GM19328 (cell line): ENCODE data around the gene PSMB11.
"Not testable (repeated sequence)": the region's sequence is repeated elsewhere in the genome, so short reads cannot be mapped to it uniquely, and the experiment has no call there.

Source experiments
- ATAC-seq: cut with Tn5 transposase; IDR thresholded peaks from one replicate; pipeline ENCODE4 v1.9.1; 2021; ENCODE audit warnings: mild to moderate bottlenecking, moderate library complexity; ENCODE audit not compliant: unreplicated experiment

Gene PSMB11

GRCh38 chr14:23042162-23042965 lies at the start of gene PSMB11:
PSMB11 (plus strand) TSS chr14:23042212; CDS start chr14:23042226, 14 bp downstream.
- no peak for ATAC-seq

GRCh38 chr14:22993517-22993916 lies 48.5 kb upstream of the PSMB11 start:
- no peak for ATAC-seq

- no peak for ATAC-seq
These were observed 47.2 kb upstream of the PSMB11 start for GRCh38 chr14:22994762-22995275.

- no peak for ATAC-seq
These were observed 46.0 kb upstream of the PSMB11 start for GRCh38 chr14:22995889-22996625.

GRCh38 chr14:22996768-22997654 lies 45.0 kb upstream of the PSMB11 start:
- ATAC-seq = no peak

GRCh38 chr14:22997676-22998323 lies 44.2 kb upstream of the PSMB11 start:
- ATAC-seq = no peak

GRCh38 chr14:22998329-22999012 lies 43.5 kb upstream of the PSMB11 start:
- no peak for ATAC-seq

- no peak for ATAC-seq
These were observed 41.2 kb upstream of the PSMB11 start for GRCh38 chr14:23000860-23001259.

GRCh38 chr14:23002592-23002991 lies 39.4 kb upstream of the PSMB11 start:
- no peak for ATAC-seq

- ATAC-seq = not testable (repeated sequence)
These were observed 37.7 kb upstream of the PSMB11 start for GRCh38 chr14:23004274-23004673.

- no peak for ATAC-seq
These were observed 36.4 kb upstream of the PSMB11 start for GRCh38 chr14:23005451-23006187.

- ATAC-seq = no peak
These were observed 35.9 kb upstream of the PSMB11 start for GRCh38 chr14:23006188-23006534.

GRCh38 chr14:23006544-23007419 lies 35.2 kb upstream of the PSMB11 start:
- peak; percentile 98 for ATAC-seq

- no peak for ATAC-seq
These were observed 33.2 kb upstream of the PSMB11 start for GRCh38 chr14:23008831-23009230.

GRCh38 chr14:23009483-23009938 lies 32.5 kb upstream of the PSMB11 start:
- ATAC-seq = no peak

- ATAC-seq = no peak
These were observed 31.9 kb upstream of the PSMB11 start, which contains the start of gene C14orf93 for GRCh38 chr14:23009939-23010726. C14orf93 (minus strand) TSS chr14:23010143; CDS start chr14:22999023, 11,120 bp downstream.

GRCh38 chr14:23013054-23013748 lies 28.8 kb upstream of the PSMB11 start:
- no peak for ATAC-seq
